ENCODE measurements around the gene ATP2C2.

- no peak for TF ChIP-seq USF2 (IDR thresholded peaks at IDR 0.05; ENCODE audit: low read length)
- no peak for TF ChIP-seq CEBPB (IDR thresholded peaks at IDR 0.05; ENCODE audit: low read depth, low read length)
- TF ChIP-seq POLR2A (IDR thresholded peaks at IDR 0.05; ENCODE audit: control extremely low read depth in 1 of 2, low read depth in 2 of 2, low read length in 2 of 2): no peak
- TF ChIP-seq POLR2AphosphoS5 (IDR thresholded peaks at IDR 0.05; ENCODE audit: low read depth, low read length): no peak
- TF ChIP-seq CTCF (IDR thresholded peaks at IDR 0.05; ENCODE audit: control extremely low read depth in 1 of 3, insufficient read depth in 1 of 3, low read depth in 1 of 3, low read length in 3 of 3): no peak
- TF ChIP-seq EGR1 (IDR thresholded peaks at IDR 0.05; ENCODE audit: borderline replicate concordance, low read depth, low read length): no peak
- TF ChIP-seq RAD21 (IDR thresholded peaks at IDR 0.05 in 1 of 2, conservative IDR thresholded peaks at IDR 0.05 in 1 of 2; ENCODE audit: low read depth in 2 of 2, low read length in 2 of 2): no peak
These were observed 49.9 kb downstream of the ATP2C2 start for GRCh38 chr16:84418056-84418849.

Data from H1 (cell line).